Measurements from ENCODE around the gene TMEM214.

TMEM214 gene

DNA sequence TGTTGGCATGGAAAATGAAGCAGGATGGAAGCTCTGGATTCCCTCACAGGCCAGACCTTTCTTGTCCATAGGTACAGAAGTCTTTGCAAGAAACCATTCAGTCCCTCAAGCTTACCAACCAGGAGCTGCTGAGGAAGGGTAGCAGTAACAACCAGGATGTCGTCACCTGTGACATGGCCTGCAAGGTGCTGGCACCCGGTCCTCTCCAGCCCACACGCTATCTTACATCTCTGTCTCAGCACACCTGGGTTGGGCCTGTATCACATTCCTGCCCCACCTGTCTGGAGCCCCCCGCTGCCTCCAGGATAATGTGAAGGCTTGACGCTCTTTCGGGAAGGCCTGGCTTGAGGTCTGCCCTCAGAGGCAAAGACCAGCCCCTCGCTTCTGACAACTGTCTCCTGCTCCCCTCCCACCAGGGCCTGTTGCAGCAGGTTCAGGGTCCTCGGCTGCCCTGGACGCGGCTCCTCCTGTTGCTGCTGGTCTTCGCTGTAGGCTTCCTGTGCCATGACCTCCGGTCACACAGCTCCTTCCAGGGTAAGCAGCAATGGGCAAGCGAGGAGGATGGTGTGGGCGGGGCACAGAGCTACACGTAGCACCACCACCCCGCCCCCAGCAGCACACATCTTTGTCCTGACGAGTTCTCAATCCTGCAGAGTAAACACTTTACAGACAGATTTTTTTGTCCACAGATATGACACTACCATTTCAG is 6.0 kb downstream of the TMEM214 start:
- Histone ChIP-seq H3K4me3 (no peak overlapping the region), H3K27me3 (ENCODE audit: low read depth) (no peaks in the 10 kb centered on the region), H3K4me1 (no peaks in the 10 kb centered on the region; the same call in 1 of the 2 replicates), H3K9me3 (peaks cover under 1% of the 10 kb centered on the region; the same call in 1 of the 2 replicates), H3K36me3 (replicated peaks) (peaks cover 64% of the 10 kb centered on the region)
- in situ Hi-C loops (cut with MboI; ENCODE audit: low sequenced_read_pairs): no loop called here
- no peak for DNase-seq (ENCODE audit: low spot score in 2 of 2)

DNA sequence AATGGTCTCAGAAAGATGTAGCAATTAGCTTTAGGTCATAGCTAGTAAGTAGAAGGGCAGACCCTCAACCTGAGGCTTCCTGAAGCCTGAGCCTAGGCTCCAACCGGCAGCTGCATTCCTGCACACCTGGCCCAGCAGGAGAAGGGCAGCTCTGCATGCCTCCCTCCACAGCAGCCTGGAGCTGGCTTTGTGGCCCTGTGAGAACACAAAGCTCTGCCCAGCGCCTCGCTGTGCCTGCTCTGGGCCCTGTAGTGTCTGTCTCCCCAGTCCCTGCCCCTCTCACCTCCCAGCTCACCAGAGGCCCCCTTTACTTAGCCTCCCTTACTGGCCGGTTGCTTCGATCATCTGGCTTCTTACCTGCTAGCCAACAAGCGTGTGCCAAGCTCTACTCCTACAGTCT is 6.7 kb downstream of the TMEM214 start:
- in situ Hi-C loops (cut with MboI; ENCODE audit: low sequenced_read_pairs): no loop called here
- Histone ChIP-seq H3K4me1 (no peaks in the 10 kb centered on the region), H3K27me3 (ENCODE audit: low read depth) (no peaks in the 10 kb centered on the region), H3K4me3 (no peak overlapping the region), H3K36me3 (replicated peaks) (peaks cover 64% of the 10 kb centered on the region), H3K9me3 (peaks cover 2% of the 10 kb centered on the region; the same call in 1 of the 2 replicates)
- no peak for DNase-seq (ENCODE audit: low spot score in 2 of 2)

DNA sequence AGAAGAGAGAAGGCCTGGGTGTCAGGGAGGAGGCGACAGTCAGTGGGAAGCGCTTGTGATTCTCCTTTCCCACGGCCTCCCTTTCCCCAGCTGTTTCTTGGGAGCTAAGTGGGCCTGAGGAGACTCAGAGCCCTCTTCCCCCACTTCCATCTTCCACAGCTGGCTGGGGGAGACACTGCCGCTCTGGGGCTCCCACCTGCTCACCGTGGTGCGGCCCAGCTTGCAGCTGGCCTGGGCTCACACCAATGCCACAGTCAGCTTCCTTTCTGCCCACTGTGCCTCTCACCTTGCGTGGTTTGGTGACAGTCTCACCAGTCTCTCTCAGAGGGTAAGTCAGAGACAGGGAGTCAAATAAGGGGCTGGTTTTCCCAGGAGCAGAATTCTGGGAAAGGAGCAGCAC is 7.1 kb downstream of the TMEM214 start:
- Histone ChIP-seq H3K27me3 (ENCODE audit: low read depth) (no peaks in the 10 kb centered on the region), H3K4me1 (no peaks in the 10 kb centered on the region), H3K9me3 (peaks cover 2% of the 10 kb centered on the region; the same call in 1 of the 2 replicates), H3K4me3 (no peak overlapping the region), H3K36me3 (replicated peaks) (peaks cover 61% of the 10 kb centered on the region)
- DNase-seq (ENCODE audit: low spot score in 2 of 2): no peak
- in situ Hi-C loops (cut with MboI; ENCODE audit: low sequenced_read_pairs): no loop called here

DNA sequence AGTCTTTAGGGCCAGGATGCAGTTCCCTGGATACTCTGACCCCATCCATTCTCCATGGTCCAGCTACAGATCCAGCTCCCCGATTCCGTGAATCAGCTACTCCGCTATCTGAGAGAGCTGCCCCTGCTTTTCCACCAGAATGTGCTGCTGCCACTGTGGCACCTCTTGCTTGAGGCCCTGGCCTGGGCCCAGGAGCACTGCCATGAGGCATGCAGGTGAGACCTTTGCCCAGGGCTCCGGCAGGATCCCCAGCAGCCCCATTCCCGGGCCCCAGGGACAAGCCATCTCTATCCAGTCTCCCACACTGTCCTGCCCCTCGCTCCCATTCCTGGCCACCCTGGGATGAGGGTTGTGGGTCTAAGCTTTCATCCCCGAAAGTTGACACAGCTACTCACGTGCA is 7.5 kb downstream of the TMEM214 start:
- in situ Hi-C loops (cut with MboI; ENCODE audit: low sequenced_read_pairs): no loop called here
- H3K4me1 ChIP-seq: peaks cover 3% of the 10 kb centered on the region
- peaks cover 57% of the 10 kb centered on the region for H3K36me3 ChIP-seq (replicated peaks)
- H3K27me3 ChIP-seq (ENCODE audit: low read depth): no peaks in the 10 kb centered on the region
- DNase-seq (ENCODE audit: low spot score in 2 of 2): no peak
- H3K4me3 ChIP-seq: no peak overlapping the region
- peaks cover 2% of the 10 kb centered on the region; the same call in 1 of the 2 replicates for H3K9me3 ChIP-seq

DNA sequence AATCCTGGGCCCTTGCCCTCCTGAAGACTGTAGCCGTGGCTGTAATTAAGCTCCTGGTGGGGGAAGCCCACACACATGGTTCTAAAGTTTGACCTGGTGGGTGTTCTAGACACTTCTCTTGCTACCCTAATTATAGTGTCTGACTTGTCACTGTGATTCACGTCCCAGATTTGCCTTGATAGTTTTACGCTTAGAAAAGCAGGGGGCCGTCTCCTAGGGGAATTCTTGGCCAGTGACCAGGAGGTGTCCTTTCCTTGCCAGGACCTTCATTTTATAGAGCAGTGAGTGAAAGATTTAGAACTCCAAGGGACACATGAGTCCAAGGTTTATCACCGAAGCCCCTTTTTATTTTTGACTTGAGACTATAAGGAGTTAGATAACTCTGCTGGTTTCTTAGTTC is 9.0 kb downstream of the TMEM214 start:
- peaks cover 12% of the 10 kb centered on the region for H3K4me1 ChIP-seq
- no peaks in the 10 kb centered on the region for H3K27me3 ChIP-seq (ENCODE audit: low read depth)
- DNase-seq (ENCODE audit: low spot score in 2 of 2): no peak
- H3K4me3 ChIP-seq: no peak overlapping the region
- in situ Hi-C loops (cut with MboI; ENCODE audit: low sequenced_read_pairs): no loop called here
- peaks cover 42% of the 10 kb centered on the region for H3K36me3 ChIP-seq (replicated peaks)
- H3K9me3 ChIP-seq: peaks cover 2% of the 10 kb centered on the region; the same call in 1 of the 2 replicates

DNA sequence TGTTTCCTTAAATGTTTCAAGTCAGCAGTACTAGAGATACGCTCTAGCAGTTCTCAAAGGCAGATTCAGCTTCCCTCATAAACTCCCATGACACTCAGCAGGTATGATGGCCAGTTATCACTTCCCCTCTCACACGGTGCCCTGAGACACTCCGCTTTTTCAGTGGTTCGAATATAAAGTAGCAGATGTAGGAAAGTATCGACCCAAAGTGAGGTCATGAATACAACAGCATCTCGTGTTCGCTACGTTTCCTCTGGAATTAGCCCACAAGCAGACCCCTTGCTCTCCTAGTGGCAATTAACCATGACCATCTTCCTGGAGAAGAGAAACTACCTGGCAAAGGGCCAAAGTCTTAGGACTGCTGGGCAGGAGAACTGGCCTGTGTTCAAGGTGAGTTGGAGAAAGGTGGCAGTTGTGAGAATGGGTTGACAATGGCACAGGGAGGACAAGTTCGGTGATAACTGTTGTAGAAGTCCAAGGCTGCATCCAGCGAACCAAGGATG is 9.4 kb downstream of the TMEM214 start:
- Histone ChIP-seq H3K36me3 (replicated peaks) (peaks cover 37% of the 10 kb centered on the region), H3K4me1 (peaks cover 12% of the 10 kb centered on the region), H3K4me3 (no peak overlapping the region), H3K27me3 (ENCODE audit: low read depth) (no peaks in the 10 kb centered on the region), H3K9me3 (peaks cover 2% of the 10 kb centered on the region; the same call in 1 of the 2 replicates)
- in situ Hi-C loops (cut with MboI; ENCODE audit: low sequenced_read_pairs): no loop called here
- DNase-seq (ENCODE audit: low spot score in 2 of 2): no peak

DNA sequence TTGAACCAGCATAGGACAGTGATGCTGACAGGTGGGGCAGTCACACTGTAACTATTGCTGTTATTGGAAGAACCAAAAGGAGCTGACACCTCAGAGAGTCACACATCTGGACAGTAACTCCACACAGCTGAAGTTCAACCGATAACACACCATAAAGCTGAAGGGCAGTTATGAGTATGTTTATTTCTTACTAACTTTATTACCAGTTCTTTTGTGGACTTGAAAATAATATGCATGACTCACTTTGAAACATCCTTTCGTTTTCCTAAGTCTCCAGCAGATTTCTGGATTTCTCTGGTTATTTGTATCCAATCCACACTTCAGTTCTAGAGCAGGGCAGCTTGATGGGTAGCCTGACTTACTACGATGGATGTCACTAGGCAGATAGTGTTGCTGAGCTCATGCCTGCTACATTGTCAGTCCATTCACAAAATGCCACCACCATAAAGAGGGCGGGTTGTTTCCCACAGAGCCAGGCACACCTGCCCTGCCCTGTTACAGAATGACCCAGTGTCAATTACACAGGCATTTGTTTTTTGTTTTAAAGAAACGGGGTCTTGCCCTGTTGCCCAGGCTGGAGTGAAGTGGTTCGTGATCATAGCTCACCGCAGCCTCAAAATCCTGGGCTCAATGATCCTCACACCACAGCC is 10.3 kb downstream of the TMEM214 start:
- Histone ChIP-seq H3K36me3 (replicated peaks) (peaks cover 28% of the 10 kb centered on the region), H3K4me1 (peaks cover 12% of the 10 kb centered on the region), H3K4me3 (no peak overlapping the region), H3K27me3 (ENCODE audit: low read depth) (no peaks in the 10 kb centered on the region), H3K9me3 (peaks cover 2% of the 10 kb centered on the region; the same call in 1 of the 2 replicates)
- DNase-seq (ENCODE audit: low spot score in 2 of 2): no peak
- in situ Hi-C loops (cut with MboI; ENCODE audit: low sequenced_read_pairs): no loop called here

DNA sequence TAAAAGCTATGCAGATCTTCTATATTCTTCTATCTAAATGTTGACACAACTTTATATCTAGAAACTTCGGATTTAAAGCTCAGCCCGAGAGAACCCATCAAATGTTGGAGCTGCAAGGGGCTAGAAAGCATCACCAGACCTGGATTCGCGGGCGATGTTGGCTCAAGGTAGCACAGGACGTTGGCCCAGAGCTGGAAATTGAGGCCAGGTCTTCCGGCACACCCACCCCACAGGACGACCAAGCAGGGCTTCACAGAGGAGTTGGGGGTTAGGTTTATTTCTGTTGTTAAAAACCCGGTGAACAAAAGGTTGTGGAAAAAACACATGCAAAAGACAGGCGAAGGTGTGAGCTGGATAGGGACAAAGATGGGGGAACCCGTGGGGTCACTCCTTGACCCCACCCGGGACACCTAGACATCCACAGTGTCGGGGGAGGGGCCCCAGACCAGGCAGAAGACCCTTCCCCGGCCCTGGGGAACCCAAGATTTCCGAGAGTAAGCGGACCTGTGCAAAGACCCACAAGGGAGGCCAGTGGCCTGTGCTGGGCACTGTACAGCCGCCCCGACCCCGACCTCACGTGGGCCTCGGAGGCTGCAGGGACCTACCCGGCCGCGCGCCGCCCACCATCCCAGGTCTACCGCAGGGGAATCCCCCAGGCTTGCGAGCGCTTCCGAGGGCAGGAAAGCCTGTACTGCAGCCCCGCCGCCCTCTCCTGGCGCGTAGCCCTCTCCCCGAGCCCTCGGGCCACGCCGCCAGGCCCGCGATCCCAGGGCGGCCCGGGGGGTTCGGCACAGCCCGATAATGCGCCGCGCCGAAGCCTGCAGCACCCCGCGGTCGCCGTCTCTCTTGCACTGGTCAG is 16.9 kb downstream of the TMEM214 start:
- DNase-seq (ENCODE audit: low spot score in 2 of 2): peak; percentile 4 to 64
- Histone ChIP-seq H3K4me3 (peak overlapping the region; percentile 53), H3K36me3 (replicated peaks) (peaks cover 3% of the 10 kb centered on the region), H3K27me3 (ENCODE audit: low read depth) (no peaks in the 10 kb centered on the region), H3K9me3 (peaks cover 4% of the 10 kb centered on the region; the same call in 1 of the 2 replicates), H3K4me1 (peaks cover 19% of the 10 kb centered on the region)
- in situ Hi-C loops (cut with MboI; ENCODE audit: low sequenced_read_pairs): no loop called here

DNA sequence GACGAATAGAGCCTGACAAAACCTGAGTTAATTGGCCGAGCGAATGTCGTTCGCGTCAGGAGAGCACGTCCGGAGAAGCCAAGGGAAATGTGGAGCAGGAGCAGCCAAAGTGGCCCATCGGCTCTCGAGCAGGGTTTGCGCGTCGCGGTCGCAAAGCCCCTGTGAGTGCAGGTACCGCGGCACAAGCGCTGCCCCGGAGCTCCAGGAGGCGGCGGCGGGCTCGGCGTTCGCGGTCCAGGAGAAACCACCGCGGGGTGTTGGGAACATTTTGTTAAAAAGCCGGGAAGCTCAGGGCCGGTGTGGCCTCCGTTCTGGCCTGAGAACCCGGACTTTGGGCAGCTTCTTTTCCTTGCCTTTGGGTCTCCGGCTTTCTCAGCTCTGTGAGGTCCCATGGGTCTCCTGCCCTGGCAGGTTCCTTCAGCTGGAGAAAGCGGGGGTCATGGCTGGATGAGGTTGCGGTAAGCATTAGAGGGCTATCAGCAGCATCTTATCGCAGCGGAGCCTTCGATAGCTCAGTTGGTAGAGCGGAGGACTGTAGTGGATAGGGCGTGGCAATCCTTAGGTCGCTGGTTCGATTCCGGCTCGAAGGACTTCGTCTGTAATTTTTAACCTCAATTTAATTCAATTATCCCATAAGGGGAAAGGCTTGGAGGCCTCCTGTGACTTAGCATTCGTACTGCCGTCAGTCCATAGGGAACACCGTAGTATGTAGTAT is 17.7 kb downstream of the TMEM214 start:
- DNase-seq (ENCODE audit: low spot score in 2 of 2): peak; percentile 91 to 96
- Histone ChIP-seq H3K4me3 (peak overlapping the region; percentile 53), H3K27me3 (ENCODE audit: low read depth) (no peaks in the 10 kb centered on the region), H3K4me1 (peaks cover 14% of the 10 kb centered on the region), H3K36me3 (replicated peaks) (peaks cover 11% of the 10 kb centered on the region), H3K9me3 (peaks cover 4% of the 10 kb centered on the region; the same call in 1 of the 2 replicates)
- in situ Hi-C loops (cut with MboI; ENCODE audit: low sequenced_read_pairs): no loop called here

DNA sequence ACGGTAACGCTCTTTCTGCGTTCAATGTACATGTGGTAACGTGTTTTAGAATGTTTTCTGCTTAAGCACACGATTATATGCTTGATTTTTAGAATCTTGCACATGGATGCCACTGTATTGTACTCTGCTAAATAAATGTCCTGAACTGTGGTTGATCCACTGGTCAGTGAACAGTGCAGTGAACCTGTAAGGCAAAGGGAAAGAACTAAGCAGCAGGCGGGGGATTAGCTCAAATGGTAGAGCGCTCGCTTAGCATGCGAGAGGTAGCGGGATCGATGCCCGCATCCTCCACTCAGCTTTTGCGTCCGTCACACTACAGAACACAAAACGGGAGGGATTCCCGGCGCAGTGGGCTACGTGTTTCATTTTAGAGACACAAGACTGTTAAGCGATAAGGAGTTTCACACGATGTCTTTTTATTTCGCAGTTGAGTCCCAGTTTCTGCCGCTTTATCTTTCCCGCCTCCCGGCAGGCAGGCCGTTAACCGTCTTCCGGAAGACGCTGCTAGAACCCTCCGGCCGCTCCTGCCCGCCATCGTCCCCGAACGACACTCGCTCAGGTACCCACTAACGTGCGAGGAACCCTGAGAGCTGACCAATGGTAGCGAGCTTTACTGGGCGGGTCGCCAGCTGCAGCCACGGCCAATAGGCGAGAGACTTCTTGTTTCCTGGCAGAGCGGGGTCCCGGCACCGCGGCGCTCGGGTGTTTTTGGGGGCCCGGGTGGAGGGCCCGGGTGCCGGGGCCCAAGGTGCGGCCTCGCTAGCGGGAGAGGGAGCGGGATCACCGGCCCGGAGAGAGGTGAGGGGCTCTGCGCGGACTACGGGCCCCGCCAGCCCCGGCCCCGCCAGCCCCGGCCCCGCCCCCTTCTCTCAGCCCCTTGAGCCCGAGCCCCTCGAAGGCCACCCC is 18.5 kb downstream of the TMEM214 start, which contains the start of gene AGBL5:
Gene AGBL5 (plus strand): TSS at position 673 of the 906 bp plus-strand sequence. CDS start 1,291 bp downstream, outside the sequence.
- peaks cover 19% of the 10 kb centered on the region for H3K36me3 ChIP-seq (replicated peaks)
- H3K4me3 ChIP-seq: peak within 1 kb of the TSS; percentile 53
- in situ Hi-C loops (cut with MboI; ENCODE audit: low sequenced_read_pairs): no loop called here
- H3K9me3 ChIP-seq: peaks cover 4% of the 10 kb centered on the region; the same call in 1 of the 2 replicates
- DNase-seq (ENCODE audit: low spot score in 2 of 2): peak; percentile 78 to 96
- H3K4me1 ChIP-seq: peaks cover 7% of the 10 kb centered on the region; the same call in 1 of the 2 replicates
- H3K27me3 ChIP-seq (ENCODE audit: low read depth): no peaks in the 10 kb centered on the region

DNA sequence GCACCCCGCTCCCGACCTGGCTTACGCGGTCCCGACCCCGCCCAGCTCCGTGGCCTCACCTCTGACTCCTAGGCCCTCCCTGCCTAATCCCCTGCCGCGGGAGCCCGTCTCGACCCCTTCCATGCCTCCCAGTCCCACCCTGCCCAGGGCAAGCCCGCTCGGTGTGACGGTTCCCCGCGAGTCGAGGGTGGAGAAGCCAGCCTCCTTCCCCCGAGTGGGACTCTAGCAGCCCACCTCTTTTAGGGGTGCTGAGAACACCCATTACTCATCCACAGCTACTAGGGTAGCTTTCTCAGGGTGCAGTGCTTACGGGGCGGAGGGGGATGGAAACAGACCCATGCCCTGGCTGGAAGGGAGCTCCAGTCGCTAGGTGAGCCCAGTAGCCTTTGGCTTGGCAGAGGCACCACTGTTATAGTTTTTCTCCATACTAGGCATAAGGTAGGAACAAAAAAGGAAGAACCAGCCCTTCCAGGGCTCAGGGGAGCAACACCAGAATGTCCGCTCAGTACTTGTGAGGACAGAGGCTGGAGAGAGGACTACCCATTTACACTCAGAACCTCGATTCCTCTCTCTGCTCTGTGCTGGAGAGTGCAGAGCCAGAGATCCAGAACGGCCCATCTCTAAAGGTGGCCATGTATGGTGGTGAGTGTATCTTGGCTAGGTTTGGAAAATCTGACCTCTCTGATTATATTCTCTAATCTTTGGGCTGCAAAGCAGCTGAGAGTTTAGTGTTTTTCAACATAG is 19.3 kb downstream of the TMEM214 start:
- peaks cover 26% of the 10 kb centered on the region for H3K36me3 ChIP-seq (replicated peaks)
- in situ Hi-C loops (cut with MboI; ENCODE audit: low sequenced_read_pairs): no loop called here
- no peaks in the 10 kb centered on the region for H3K27me3 ChIP-seq (ENCODE audit: low read depth)
- peaks cover 4% of the 10 kb centered on the region; the same call in 1 of the 2 replicates for H3K9me3 ChIP-seq
- peak overlapping the region; percentile 53 for H3K4me3 ChIP-seq
- DNase-seq (ENCODE audit: low spot score in 2 of 2): no peak
- peaks cover 7% of the 10 kb centered on the region; the same call in 1 of the 2 replicates for H3K4me1 ChIP-seq

Data from HAP-1 (cell line).